C4-2B (cell line): ENCODE data around the gene SEMA5A.

Source experiments
- ZFX ChIP-seq: fragments of 450-650 bp; IDR thresholded peaks from 2 replicates; pipeline ENCODE4 v1.6.1; 2017
- TF ChIP-seq, protein P1 (sequence below): fragments of 450-650 bp; conservative IDR thresholded peaks from 2 replicates; pipeline ENCODE4 v1.5.1; 2017; ENCODE audit warnings: mild to moderate bottlenecking

DNA sequence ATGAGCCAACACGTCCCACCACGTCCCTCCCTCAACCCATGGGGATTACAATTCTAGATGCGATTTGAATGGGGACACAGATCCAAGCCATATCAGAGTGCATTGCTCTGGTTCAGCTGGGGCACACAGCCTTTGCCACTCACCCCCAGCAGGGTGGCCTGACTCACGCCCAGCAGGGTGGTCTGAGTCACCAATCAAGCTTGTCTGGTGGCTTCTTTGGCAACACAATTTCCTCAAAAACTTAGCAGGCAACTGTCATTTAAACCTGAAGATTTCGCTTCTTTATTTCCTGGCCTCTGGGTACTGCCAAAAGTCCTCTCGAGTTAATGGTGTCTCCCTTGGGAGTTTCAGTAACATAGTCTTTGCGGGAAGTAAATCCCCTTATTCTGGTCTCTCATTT lies 16.3 kb upstream of the SEMA5A start:
- TF ChIP-seq, protein P1, sequence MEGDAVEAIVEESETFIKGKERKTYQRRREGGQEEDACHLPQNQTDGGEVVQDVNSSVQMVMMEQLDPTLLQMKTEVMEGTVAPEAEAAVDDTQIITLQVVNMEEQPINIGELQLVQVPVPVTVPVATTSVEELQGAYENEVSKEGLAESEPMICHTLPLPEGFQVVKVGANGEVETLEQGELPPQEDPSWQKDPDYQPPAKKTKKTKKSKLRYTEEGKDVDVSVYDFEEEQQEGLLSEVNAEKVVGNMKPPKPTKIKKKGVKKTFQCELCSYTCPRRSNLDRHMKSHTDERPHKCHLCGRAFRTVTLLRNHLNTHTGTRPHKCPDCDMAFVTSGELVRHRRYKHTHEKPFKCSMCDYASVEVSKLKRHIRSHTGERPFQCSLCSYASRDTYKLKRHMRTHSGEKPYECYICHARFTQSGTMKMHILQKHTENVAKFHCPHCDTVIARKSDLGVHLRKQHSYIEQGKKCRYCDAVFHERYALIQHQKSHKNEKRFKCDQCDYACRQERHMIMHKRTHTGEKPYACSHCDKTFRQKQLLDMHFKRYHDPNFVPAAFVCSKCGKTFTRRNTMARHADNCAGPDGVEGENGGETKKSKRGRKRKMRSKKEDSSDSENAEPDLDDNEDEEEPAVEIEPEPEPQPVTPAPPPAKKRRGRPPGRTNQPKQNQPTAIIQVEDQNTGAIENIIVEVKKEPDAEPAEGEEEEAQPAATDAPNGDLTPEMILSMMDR: no peak
- TF ChIP-seq ZFX: no peak
